Neural cell (in vitro differentiated cells): ENCODE data around the gene KIF16B.

Experiments
- EP300 ChIP-seq: fragments of 450-650 bp; conservative IDR thresholded peaks from 2 replicates; pipeline ENCODE4 v1.6.1; 2014; ENCODE audit warnings: antibody characterized with exemption, mild to moderate bottlenecking, moderate library complexity; ENCODE audit not compliant: poor library complexity, severe bottlenecking
- EZH2 ChIP-seq: fragments of 200-600, 300-800 bp; shearing (Covaris generic), sonication (generic); IDR thresholded peaks from 2 replicates; pipeline ENCODE4 v1.6.1; 2014; ENCODE audit warnings: antibody characterized with exemption, low read length, borderline replicate concordance, mild to moderate bottlenecking; ENCODE audit not compliant: insufficient read depth, poor library complexity, severe bottlenecking
- MXI1 ChIP-seq: fragments of 450-650 bp; conservative IDR thresholded peaks from 2 replicates; pipeline ENCODE4 v1.6.1; 2014; ENCODE audit warnings: antibody characterized with exemption, mild to moderate bottlenecking; ENCODE audit not compliant: poor library complexity, severe bottlenecking
- POLR2AphosphoS5 ChIP-seq: IDR thresholded peaks from 2 replicates; pipeline ENCODE4 v1.6.1; 2012
- SMC3 ChIP-seq: fragments of 450-650 bp; conservative IDR thresholded peaks from 2 replicates; pipeline ENCODE4 v1.6.1; 2014; ENCODE audit warnings: antibody characterized with exemption, mild to moderate bottlenecking, moderate library complexity; ENCODE audit not compliant: poor library complexity
- TAF1 ChIP-seq: IDR thresholded peaks from 2 replicates; pipeline ENCODE4 v1.6.1; 2012; ENCODE audit warnings: low read depth
- TF ChIP-seq, protein P1 (sequence below): fragments of 450-650 bp; IDR thresholded peaks from 2 replicates; pipeline ENCODE4 v1.5.1; 2014; ENCODE audit warnings: antibody characterized with exemption, mild to moderate bottlenecking, moderate library complexity; ENCODE audit not compliant: poor library complexity, severe bottlenecking

DNA sequence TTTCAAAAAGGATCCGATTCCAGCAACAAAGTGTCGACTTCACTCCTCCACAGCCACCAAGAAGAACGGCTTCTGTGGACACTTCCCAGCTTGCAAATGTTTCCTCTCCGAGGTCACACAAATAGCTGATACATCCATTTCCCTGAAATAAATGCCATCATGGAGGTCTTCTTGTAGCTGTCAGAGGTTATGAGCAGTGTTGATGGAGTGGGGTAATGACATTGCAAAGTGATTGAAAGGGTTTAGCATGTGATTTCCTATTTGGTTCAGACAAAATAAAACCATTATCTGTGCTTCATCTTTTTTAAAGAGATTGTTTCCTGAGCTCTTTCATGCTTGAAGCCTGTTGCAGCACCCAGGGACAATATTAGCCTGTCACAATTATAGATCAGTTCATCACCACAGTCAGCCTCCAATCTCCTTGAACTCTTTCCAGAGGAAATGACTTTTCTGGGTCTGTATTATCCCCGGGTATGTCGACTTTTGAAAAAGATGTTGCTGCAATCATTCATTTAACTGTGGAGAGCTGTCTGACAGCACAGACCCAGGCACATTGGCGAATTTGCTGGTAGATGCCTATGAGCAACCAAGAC is 16.9 kb upstream of the KIF16B start:
- no peak for TF ChIP-seq TAF1
- TF ChIP-seq, protein P1, sequence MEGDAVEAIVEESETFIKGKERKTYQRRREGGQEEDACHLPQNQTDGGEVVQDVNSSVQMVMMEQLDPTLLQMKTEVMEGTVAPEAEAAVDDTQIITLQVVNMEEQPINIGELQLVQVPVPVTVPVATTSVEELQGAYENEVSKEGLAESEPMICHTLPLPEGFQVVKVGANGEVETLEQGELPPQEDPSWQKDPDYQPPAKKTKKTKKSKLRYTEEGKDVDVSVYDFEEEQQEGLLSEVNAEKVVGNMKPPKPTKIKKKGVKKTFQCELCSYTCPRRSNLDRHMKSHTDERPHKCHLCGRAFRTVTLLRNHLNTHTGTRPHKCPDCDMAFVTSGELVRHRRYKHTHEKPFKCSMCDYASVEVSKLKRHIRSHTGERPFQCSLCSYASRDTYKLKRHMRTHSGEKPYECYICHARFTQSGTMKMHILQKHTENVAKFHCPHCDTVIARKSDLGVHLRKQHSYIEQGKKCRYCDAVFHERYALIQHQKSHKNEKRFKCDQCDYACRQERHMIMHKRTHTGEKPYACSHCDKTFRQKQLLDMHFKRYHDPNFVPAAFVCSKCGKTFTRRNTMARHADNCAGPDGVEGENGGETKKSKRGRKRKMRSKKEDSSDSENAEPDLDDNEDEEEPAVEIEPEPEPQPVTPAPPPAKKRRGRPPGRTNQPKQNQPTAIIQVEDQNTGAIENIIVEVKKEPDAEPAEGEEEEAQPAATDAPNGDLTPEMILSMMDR: no peak
- TF ChIP-seq EZH2: no peak
- TF ChIP-seq EP300: peak; percentile 89
- TF ChIP-seq MXI1: no peak
- TF ChIP-seq POLR2AphosphoS5: peak; percentile 50
- TF ChIP-seq SMC3: no peak
